GM18508 (cell line): ENCODE results near the gene RAD51B.

Source experiments
- ATAC-seq: cut with Tn5 transposase; IDR thresholded peaks from one replicate; pipeline ENCODE4 v1.9.1; 2021; ENCODE audit warnings: moderate number of reproducible peaks; ENCODE audit not compliant: insufficient read depth, unreplicated experiment

The RAD51B gene

DNA sequence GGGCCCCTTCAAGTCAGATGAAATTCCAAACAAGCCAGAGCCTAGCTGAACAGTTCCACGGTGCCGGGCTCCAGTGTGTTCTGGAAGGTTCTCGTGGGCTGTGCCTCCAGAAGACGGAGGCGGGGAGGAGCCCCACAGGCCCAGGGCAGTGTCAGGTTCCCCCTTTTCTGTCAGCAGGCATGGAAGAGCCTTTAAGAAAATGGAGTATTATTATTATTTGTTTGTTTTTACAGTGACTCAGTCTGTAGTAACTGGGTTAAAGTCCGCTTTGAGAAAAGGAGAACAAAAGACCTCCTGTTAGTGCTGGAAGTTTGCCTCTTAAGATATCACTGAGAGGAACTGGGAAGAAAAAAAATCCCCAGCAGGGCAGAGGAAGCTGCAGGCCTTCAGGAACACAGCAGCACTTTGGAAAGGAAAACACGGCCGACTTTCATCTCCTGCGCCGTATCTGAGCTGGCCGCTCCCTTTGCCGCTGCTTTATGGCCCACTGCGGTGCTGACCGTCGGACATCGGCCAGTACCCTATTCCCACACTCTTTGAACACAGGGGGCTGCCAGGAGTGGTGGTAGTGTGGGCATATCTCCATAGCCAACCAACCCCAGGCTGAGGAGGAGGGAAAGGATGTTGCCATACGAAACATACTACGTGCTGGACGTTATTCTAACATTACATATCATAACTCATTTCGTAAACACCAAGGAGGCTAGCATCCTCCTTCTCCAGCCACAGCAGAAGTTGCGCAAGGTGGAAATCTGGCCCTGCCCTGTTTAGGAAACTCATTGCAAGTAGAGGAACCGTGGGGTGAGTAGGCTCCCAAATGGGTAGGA lies 779.3 kb downstream of the RAD51B start:
- no peak for ATAC-seq

- no peak for ATAC-seq
Measured at GRCh38 chr14:68599896-68600610, 780.5 kb downstream of the RAD51B start.

GRCh38 chr14:68602507-68602906 lies 782.9 kb downstream of the RAD51B start:
- ATAC-seq = no peak

- ATAC-seq = no peak
Measured at GRCh38 chr14:68603533-68604360, 784.2 kb downstream of the RAD51B start.

GRCh38 chr14:68604361-68604730 lies 784.8 kb downstream of the RAD51B start:
- ATAC-seq = no peak

DNA sequence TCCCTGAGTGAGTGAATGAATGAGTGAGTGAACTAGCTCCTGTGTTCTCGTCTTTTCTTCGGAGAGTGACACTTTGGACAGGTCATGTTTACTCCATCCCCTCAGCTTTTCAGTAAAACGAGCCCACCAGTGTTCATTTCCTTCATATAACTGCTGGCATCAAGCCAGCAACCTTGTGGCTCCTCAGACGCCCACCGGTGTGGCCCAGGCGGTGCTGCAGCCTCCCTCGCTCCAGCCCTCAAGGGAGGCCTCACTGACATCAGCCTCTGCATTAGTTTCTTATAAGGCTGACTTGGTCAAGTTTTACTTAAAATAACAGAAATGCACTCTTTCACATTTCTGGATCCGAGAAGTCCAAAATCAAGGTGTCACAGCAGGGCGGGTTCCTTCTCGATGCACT lies 785.2 kb downstream of the RAD51B start:
- ATAC-seq = no peak

DNA sequence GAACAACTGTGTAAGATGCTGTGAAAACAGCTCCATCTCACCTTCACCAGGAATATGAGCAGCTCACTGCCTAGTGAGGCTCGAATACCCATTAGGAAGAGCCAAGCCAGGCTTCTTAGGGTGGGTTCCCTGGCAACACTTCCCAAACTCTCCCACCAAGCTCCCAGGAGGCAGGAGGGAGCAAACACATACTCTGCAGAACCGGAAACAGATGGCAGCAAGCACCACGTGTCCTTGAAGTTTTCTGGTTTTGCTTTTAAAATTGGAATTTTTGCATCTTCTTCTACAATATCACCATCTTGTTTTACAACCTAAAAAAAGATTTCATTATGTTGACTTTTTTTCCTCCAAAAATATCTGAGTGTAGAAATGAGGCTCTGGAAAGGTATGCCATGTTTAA lies 786.6 kb downstream of the RAD51B start:
- no peak for ATAC-seq

DNA sequence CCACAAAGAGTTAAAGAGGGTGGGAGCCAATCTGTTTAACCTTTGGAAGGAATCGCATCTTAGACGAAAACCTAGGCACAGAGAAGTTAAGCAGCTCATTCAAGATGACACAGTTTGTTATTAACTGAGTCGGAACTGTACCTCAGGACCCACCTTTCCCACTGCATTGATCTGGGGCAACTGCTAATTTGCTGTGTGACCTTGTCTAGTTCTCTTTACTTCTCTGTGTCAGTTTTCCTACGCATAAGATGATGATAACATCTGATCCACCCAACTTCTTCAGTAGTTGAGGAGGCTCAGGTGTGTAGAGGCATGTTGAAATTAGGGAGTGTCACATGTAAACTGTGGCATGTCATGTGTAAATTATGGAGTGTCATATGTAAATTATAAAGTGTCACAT lies 787.1 kb downstream of the RAD51B start:
- no peak for ATAC-seq

DNA sequence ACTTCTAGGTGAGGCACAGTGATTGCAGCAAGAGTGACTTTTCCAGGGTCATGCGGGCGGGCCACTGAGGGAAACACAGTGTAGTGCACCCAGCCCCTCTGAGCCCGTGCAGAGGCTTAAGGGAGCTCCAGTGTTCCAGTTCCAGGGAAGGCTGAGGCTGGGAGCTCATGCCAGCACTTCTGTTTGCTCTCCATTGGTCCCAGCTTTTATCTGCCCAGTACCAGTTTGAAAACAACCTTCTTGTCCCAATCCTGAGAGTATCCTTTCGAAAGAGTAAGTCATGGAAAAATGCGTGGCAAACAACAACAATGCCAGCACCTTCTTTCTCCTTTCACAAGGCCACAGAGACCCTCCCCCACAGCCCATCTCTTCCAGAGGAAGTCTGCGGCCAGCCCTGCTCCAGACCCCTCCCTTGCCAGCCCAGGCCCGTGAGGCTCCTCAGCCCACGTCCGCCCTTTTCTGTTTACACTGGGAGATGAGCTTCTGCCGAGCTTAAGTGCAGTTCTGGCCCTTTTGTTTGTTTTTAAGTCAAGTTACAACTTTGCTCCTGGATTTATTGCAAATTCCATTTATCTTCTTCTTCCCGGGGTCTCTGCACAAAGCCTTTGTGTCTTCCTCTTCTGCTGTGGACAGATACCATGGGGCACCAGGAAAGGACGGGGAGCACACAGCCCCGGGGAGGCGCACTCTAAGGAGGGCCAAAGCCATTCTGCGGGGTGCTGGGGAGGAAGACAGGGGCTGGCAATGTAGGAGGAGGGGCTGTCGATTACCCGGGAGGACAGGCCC lies 787.7 kb downstream of the RAD51B start:
- ATAC-seq = no peak

GRCh38 chr14:68607867-68608573 lies 788.4 kb downstream of the RAD51B start:
- no peak for ATAC-seq

- no peak for ATAC-seq
Measured at GRCh38 chr14:68608574-68608962, 789.0 kb downstream of the RAD51B start.

- ATAC-seq = no peak
Measured at GRCh38 chr14:68609012-68609411, 789.4 kb downstream of the RAD51B start.

- ATAC-seq = no peak
Measured at GRCh38 chr14:68610251-68610793, 790.7 kb downstream of the RAD51B start.

- ATAC-seq = no peak
Measured at GRCh38 chr14:68611599-68611998, 792.0 kb downstream of the RAD51B start.

DNA sequence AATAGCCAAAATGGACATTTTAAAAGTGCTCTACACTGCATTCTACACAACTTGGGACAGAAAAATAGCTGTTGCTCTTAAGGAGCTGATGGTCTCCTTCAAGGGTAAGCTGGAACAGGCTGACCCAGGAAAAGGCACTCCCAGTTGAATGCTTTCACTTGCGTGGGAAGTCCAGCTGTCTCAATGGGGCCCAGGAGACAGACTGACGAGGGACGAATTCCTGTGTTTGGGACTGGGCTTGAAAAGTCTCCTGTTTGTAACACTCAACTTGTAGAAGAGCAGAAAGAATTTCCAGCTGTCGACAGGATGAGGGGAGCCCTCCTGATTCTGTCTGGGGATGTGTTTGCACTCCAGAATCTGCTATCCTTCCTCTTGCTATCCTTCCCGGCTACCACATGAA lies 792.5 kb downstream of the RAD51B start:
- ATAC-seq = no peak

DNA sequence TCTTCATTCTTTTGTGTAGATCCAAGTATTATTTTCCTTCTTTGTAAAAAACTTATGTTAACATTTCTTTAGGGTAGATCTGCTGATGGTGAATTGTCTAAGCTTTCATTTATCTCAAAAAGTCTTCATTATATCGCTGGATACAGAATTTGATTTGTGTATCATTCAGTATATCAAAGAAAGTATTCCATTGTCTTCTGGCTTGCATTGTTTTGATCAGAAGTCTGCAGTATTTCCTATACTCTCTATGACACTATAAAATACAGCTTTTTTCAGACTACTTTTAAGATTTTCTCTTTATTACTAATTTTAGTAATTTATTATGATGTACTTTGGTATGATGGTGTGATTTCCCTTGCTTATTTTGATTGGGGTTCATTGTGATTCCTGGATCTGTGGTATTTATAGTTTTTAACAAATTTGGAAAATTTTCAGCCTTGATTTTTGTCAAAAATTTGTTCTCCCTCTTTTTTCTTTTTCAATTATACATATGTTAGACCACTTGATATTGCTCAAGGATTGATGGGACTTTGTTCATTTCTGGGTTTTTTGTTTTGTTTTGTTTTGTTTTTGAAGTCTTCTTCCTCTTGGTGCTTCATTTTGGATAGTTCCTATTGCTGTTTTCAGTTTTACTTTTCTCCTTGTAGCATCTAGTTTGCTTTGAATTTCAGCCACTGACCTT lies 796.8 kb downstream of the RAD51B start:
- ATAC-seq = no peak

DNA sequence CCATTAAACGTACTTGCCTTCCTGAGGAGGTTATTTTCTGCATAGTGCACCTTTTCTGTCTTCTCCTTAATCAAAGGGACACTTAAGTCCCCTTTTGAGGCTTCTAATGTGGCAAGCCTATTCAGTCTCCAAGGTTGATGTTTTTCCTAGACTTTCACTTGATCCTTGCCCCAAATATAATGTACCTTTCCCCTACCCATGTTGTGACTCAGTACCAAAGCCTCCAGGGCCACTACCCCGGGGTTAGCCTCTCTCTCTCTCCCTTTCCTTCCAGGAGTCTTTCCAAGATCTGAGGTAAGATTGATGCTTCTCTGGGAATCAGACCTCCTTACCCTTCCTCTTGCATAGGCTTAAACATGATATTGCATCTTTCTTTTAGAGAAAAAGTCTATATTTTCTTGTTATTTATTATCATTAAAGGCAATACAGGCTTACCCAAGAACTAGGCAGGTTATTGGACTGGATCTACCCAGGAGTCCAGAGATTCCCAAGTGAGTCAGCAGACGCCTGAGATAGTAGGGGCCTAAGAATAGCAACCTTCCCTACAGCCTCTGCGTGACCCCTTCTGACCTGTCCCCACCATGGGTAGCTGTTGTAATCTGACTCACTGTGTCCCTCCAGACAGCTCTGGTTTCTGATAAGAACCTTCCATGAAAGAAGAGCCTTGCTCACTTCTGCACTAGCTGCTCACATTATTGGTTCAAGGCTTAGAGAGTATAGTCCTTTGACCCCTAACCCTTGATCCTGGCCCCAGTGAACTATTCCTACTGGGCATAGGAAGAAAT lies 800.4 kb downstream of the RAD51B start:
- no peak for ATAC-seq
